Colonic mucosa (tissue), 4 donors: ENCODE data around the gene ZNF341. TPM values are rescaled to one million over a fixed set of nuclear protein-coding genes. Genes with fewer than 3 reads are reported as not detected.
"Not testable (repeated sequence)": the region's sequence is repeated elsewhere in the genome, so short reads cannot be mapped to it uniquely, and the experiment has no call there.

Experiments used
- DNase-seq: peaks from one replicate; pipeline ENCODE4 v3.0.0-alpha.2; 2020
- H3K27ac ChIP-seq: fragments of 200-600 bp; one replicate; pipeline ENCODE4 v1.8.0; 2021
- H3K27me3 ChIP-seq: fragments of 200-600 bp; one replicate; pipeline ENCODE4 v1.8.0; 2021
- H3K36me3 ChIP-seq: fragments of 200-600 bp; one replicate; pipeline ENCODE4 v1.8.0; 2021
- H3K4me1 ChIP-seq: fragments of 200-600 bp; one replicate; pipeline ENCODE4 v1.8.0; 2021; ENCODE audit warnings: mild to moderate bottlenecking
- H3K4me3 ChIP-seq: fragments of 200-600 bp; one replicate; pipeline ENCODE4 v1.8.0; 2021
- H3K9ac ChIP-seq, 2 donors: one replicate each; pipeline ENCODE4 v1.7.0; 2013; ENCODE audit warnings: control low read depth in 2 of 2, low read depth in 2 of 2, low read length in 2 of 2
- H3K9me3 ChIP-seq: fragments of 200-600 bp; one replicate; pipeline ENCODE4 v1.8.0; 2021
- intact Hi-C: fragments of 100-400 bp; cut with DNase I; formaldehyde crosslinking; loops from one replicate; pipeline ENCODE4 v1.14.1; 2022
- total RNA-seq, 2 donors: library from RNA; stranded (reverse); fragmentation: NEBNext Ultra II Directional in 1 of 2; extraction: Animal tissue kit (Norgen Biotek cat#: 25700) in 1 of 2; gene quantifications; one replicate each; pipeline ENCODE4 v1.2.1, GENCODE V29; 2021
- TF ChIP-seq, protein P1 (sequence below): fragments of 200-600 bp; IDR thresholded peaks from one replicate; pipeline ENCODE4 v1.8.0; 2022; ENCODE audit warnings: antibody characterized with exemption, mild to moderate bottlenecking
- donor health status: healthy.
- donor health status: DM: no; HTN: no; CAD: no.
- donor health status: DM: no; HTN: no; CAD: no.

ZNF341 gene
- total RNA-seq, 2 donors from 2014 or later: 2.7 to 6.1 TPM

DNA sequence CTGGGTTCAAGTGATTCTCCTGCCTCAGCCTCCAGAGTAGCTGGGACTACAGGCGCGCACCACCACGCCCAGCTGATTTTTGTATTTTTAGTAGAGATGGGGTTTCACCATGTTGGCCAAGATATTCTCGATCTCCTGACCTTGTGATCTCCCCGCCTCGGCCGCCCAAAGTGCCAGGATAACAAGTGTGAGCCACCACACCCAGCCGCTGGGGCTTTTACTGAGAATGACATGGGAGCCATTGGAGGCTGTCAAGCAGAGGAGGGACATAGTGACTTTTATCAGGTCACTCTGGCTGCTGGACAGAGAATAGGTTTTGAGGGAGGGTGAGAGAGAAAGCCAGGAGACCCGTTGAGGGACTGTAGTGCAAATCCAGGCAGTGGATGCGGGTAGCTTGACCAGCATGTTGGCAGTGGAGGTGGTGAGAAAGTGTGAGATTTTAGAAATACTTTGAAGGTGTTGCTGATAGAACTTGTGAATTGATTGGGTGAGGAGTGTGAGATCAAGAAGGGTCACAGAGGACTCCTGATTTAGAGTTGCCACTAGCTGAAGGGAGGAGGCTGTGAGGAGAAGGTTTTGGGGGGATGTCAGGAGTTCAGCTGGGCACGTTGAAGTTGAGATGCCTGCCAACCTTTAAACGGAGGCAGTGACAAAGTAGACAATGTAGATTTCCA, 14.7 kb downstream of the ZNF341 start:
- H3K4me3 ChIP-seq: no peak overlapping the region
- TF ChIP-seq, protein P1, sequence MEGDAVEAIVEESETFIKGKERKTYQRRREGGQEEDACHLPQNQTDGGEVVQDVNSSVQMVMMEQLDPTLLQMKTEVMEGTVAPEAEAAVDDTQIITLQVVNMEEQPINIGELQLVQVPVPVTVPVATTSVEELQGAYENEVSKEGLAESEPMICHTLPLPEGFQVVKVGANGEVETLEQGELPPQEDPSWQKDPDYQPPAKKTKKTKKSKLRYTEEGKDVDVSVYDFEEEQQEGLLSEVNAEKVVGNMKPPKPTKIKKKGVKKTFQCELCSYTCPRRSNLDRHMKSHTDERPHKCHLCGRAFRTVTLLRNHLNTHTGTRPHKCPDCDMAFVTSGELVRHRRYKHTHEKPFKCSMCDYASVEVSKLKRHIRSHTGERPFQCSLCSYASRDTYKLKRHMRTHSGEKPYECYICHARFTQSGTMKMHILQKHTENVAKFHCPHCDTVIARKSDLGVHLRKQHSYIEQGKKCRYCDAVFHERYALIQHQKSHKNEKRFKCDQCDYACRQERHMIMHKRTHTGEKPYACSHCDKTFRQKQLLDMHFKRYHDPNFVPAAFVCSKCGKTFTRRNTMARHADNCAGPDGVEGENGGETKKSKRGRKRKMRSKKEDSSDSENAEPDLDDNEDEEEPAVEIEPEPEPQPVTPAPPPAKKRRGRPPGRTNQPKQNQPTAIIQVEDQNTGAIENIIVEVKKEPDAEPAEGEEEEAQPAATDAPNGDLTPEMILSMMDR: no peak
- DNase-seq: no peak
- H3K27ac ChIP-seq: no peak overlapping the region
- H3K9me3 ChIP-seq: no peaks in the 10 kb centered on the region
- H3K27me3 ChIP-seq: no peaks in the 10 kb centered on the region
- intact Hi-C loops: no loop called here
- no peak overlapping the region for H3K9ac ChIP-seq
- no peaks in the 10 kb centered on the region for H3K4me1 ChIP-seq
- no peaks in the 10 kb centered on the region for H3K36me3 ChIP-seq

DNA sequence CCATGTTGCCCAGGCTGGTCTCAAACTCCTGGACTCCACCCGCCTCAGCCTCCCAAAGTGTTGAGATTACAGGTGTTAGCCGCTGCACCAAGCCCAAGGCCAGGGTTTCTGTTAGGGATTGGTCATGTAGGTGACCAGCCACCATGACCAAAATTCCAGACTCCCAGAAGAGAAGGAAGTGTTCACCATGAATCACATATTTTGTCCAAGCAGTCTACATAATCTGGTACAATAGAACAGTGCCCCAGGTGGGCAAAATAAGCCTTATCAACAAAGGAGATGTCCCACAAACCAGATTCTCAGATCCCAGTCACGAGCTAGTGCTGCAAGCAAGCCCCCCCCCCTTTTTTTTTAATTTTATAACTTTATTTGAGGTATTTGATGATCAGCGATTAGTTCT, 20.0 kb downstream of the ZNF341 start:
- intact Hi-C loops: no loop called here
- Histone ChIP-seq H3K9me3 (no peaks in the 10 kb centered on the region), H3K4me1 (no peaks in the 10 kb centered on the region), H3K27me3 (no peaks in the 10 kb centered on the region), H3K9ac (no peak overlapping the region), H3K36me3 (no peaks in the 10 kb centered on the region), H3K4me3 (no peak overlapping the region), H3K27ac (no peak overlapping the region)
- DNase-seq: no peak
- TF ChIP-seq, protein P1: no peak

DNA sequence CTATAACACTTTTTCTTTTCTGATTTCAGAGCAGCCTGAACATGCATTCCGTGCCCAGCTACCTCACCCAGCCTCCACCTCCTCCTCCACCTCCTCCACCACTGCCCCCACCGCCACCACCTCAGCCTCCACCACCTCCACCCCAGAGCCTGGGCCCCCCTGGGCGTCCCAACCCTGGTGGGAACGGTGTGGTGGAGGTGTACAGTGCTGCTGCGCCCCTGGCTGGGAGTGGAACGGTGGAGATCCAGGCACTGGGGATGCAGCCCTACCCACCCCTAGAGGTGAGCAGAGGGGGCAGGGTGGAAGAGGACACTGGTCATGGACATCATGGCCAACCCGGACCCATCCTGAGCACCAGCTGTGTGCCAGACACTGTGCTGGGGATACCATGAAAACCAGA, 21.3 kb downstream of the ZNF341 start:
- intact Hi-C loops: no loop called here
- H3K9me3 ChIP-seq: no peaks in the 10 kb centered on the region
- no peak for DNase-seq
- H3K4me1 ChIP-seq: no peaks in the 10 kb centered on the region
- H3K27ac ChIP-seq: no peak overlapping the region
- H3K27me3 ChIP-seq: no peaks in the 10 kb centered on the region
- no peak overlapping the region for H3K9ac ChIP-seq
- no peak overlapping the region for H3K4me3 ChIP-seq
- TF ChIP-seq, protein P1: no peak
- H3K36me3 ChIP-seq: no peaks in the 10 kb centered on the region

DNA sequence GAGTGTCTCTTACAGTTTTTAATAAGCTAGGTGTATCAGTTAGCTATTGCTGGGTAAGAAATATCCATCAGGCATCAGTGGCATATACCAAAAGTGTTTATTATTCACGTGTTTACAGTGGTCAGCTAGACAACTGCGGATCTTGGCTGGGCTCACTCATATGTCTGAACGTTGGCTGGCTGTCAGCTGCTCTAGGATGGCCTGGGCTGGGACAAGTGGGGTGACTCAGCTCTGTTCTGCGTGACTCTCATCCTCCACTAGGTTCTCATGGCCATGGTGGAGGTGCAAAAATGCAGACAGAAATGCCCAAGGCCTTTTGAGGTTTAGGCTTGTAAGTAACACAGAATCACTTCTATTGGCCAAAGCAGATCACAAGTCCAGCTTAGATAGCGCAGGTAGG, 22.0 kb downstream of the ZNF341 start:
- H3K4me3 ChIP-seq: no peak overlapping the region
- H3K4me1 ChIP-seq: no peaks in the 10 kb centered on the region
- TF ChIP-seq, protein P1: no peak
- H3K27me3 ChIP-seq: no peaks in the 10 kb centered on the region
- H3K27ac ChIP-seq: no peak overlapping the region
- H3K9ac ChIP-seq: no peak overlapping the region
- DNase-seq: no peak
- H3K9me3 ChIP-seq: no peaks in the 10 kb centered on the region
- intact Hi-C loops: no loop called here
- H3K36me3 ChIP-seq: no peaks in the 10 kb centered on the region

DNA sequence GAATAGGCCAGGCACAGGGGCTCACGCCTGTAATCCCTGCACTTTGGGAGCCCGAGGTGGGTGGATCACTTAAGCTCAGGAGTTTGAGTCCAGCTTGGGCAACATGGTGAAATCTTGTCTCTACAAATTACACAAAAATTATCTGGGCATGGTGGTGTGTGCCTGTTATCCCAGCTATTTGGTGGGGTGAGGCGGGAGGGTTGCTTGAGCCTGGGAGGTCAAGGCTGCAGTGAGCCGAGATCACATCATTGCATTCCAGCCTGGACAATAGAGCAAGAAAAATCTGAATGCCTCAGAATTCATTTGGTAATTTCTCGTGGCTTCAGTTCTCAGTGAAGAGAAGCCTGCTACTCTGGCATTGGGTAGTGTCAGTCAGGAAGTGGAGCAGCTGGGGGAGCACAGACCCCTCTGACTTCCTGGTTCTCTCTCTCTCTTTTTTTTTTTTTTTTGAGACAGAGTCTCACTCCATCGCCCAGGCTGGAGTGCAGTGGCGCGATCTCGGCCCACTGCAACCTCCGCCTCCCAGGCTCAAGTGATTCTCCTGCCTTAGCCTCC, 24.2 kb downstream of the ZNF341 start:
- H3K4me1 ChIP-seq, H3K36me3 ChIP-seq, intact Hi-C loops, H3K9me3 ChIP-seq, DNase-seq, H3K27me3 ChIP-seq, H3K4me3 ChIP-seq, H3K27ac ChIP-seq, H3K9ac ChIP-seq: not testable (repeated sequence)

DNA sequence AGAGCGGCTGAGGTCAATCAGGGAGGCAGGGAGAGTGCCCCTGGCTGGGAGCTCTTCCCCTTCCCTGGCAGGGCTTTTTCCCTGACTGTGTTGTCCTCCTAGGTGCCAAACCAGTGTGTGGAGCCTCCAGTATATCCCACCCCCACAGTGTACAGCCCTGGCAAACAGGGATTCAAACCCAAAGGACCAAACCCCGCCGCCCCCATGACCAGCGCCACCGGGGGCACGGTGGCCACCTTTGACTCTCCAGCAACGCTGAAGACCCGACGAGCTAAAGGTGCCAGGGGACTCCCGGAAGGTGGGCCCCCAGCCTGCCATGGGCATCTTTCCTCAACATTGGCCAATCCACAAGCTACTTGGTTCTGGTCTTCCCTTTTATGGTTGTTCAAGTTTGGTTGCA, 25.2 kb downstream of the ZNF341 start:
- Histone ChIP-seq H3K9ac (no peak overlapping the region), H3K9me3 (no peaks in the 10 kb centered on the region), H3K27me3 (no peaks in the 10 kb centered on the region), H3K4me3 (no peak overlapping the region), H3K4me1 (no peaks in the 10 kb centered on the region), H3K36me3 (no peaks in the 10 kb centered on the region), H3K27ac (no peak overlapping the region)
- intact Hi-C loops: no loop called here
- DNase-seq: no peak
- TF ChIP-seq, protein P1: no peak
